Muscle layer of duodenum (tissue), 2 donors: ENCODE measurements around the gene UBE2V1.
"Not testable (repeated sequence)": the region's sequence is repeated elsewhere in the genome, so short reads cannot be mapped to it uniquely, and the experiment has no call there.

Experiments
- H3K27ac ChIP-seq: one replicate; pipeline ENCODE4 v1.7.0; 2013; ENCODE audit warnings: mild to moderate bottlenecking, low read length
- H3K27me3 ChIP-seq: one replicate; pipeline ENCODE4 v1.7.0; 2013; ENCODE audit warnings: low read depth, mild to moderate bottlenecking, control low read depth, low read length
- H3K36me3 ChIP-seq, 2 donors: one replicate each; pipeline ENCODE4 v1.7.0; 2013; ENCODE audit warnings: low read length in 2 of 2, control low read depth in 1 of 2, mild to moderate bottlenecking in 1 of 2; ENCODE audit not compliant: insufficient read depth in 2 of 2, control insufficient read depth in 1 of 2
- H3K4me1 ChIP-seq, 2 donors: one replicate each; pipeline ENCODE4 v1.7.0; 2013; ENCODE audit warnings: low read length in 2 of 2, mild to moderate bottlenecking in 2 of 2, control low read depth in 1 of 2, moderate library complexity in 1 of 2; ENCODE audit not compliant: insufficient read depth in 2 of 2, control insufficient read depth in 1 of 2
- H3K4me3 ChIP-seq, 2 donors: one replicate each; pipeline ENCODE4 v1.7.0; 2013; ENCODE audit warnings: low read length in 2 of 2, low read depth in 1 of 2, mild to moderate bottlenecking in 1 of 2
- H3K9me3 ChIP-seq, 2 donors: one replicate each; pipeline ENCODE4 v1.7.0; 2013; ENCODE audit warnings: low read length in 2 of 2, control low read depth in 1 of 2, mild to moderate bottlenecking in 1 of 2; ENCODE audit not compliant: control insufficient read depth in 1 of 2
- donor health status: healthy.

Gene UBE2V1

GRCh38 chr20:50135157-50135556 is 22.2 kb upstream of the UBE2V1 start:
- H3K27ac ChIP-seq, H3K27me3 ChIP-seq, H3K4me3 ChIP-seq, H3K9me3 ChIP-seq, H3K36me3 ChIP-seq: not testable (repeated sequence)
- H3K4me1 ChIP-seq: peaks cover 14 to 35% of the 10 kb centered on the region in 2 donors

GRCh38 chr20:50133474-50134217 is 20.7 kb upstream of the UBE2V1 start:
- H3K4me1 ChIP-seq: peaks cover 12 to 48% of the 10 kb centered on the region in 2 donors
- no peaks in the 10 kb centered on the region for H3K27me3 ChIP-seq
- no peak overlapping the region for H3K4me3 ChIP-seq
- H3K27ac ChIP-seq: no peak overlapping the region
- H3K36me3 ChIP-seq: peaks cover 12 to 16% of the 10 kb centered on the region in 2 donors
- H3K9me3 ChIP-seq: no peaks in the 10 kb centered on the region

- Histone ChIP-seq H3K4me1 (peaks cover 6 to 49% of the 10 kb centered on the region in 2 donors), H3K36me3 (peaks cover 18% of the 10 kb centered on the region in 2 donors), H3K27ac (no peak overlapping the region), H3K4me3 (no peak overlapping the region), H3K9me3 (no peaks in the 10 kb centered on the region), H3K27me3 (no peaks in the 10 kb centered on the region)
Observed at GRCh38 chr20:50133041-50133440, 20.1 kb upstream of the UBE2V1 start.

GRCh38 chr20:50130995-50131394 is 18.0 kb upstream of the UBE2V1 start:
- H3K27ac ChIP-seq: peak overlapping the region; percentile 42
- no peaks in the 10 kb centered on the region for H3K27me3 ChIP-seq
- peaks cover 33 to 34% of the 10 kb centered on the region in 2 donors for H3K36me3 ChIP-seq
- peaks cover 12 to 53% of the 10 kb centered on the region in 2 donors for H3K4me1 ChIP-seq
- no peaks in the 10 kb centered on the region for H3K9me3 ChIP-seq
- H3K4me3 ChIP-seq: peak overlapping the region; percentile 12 to 52

- H3K4me3 ChIP-seq: peak overlapping the region; percentile 12 to 52
- no peaks in the 10 kb centered on the region for H3K27me3 ChIP-seq
- peak overlapping the region; percentile 42 for H3K27ac ChIP-seq
- H3K9me3 ChIP-seq: no peaks in the 10 kb centered on the region
- peaks cover 12 to 53% of the 10 kb centered on the region in 2 donors for H3K4me1 ChIP-seq
- peaks cover 34 to 37% of the 10 kb centered on the region in 2 donors for H3K36me3 ChIP-seq
Observed at GRCh38 chr20:50130356-50130723, 17.4 kb upstream of the UBE2V1 start.

GRCh38 chr20:50129662-50130355 is 16.9 kb upstream of the UBE2V1 start:
- Histone ChIP-seq H3K4me1 (peaks cover 12 to 53% of the 10 kb centered on the region in 2 donors), H3K4me3 (peak overlapping the region; percentile 12 to 52), H3K27ac (peak overlapping the region; percentile 42), H3K36me3 (peaks cover 37 to 39% of the 10 kb centered on the region in 2 donors), H3K9me3 (no peaks in the 10 kb centered on the region), H3K27me3 (no peaks in the 10 kb centered on the region)

- H3K4me1 ChIP-seq: peaks cover 7 to 46% of the 10 kb centered on the region in 2 donors
- H3K27ac ChIP-seq: no peak overlapping the region
- H3K4me3 ChIP-seq: no peak overlapping the region
- no peaks in the 10 kb centered on the region for H3K9me3 ChIP-seq
- peaks cover 47 to 52% of the 10 kb centered on the region in 2 donors for H3K36me3 ChIP-seq
- H3K27me3 ChIP-seq: no peaks in the 10 kb centered on the region
Observed at GRCh38 chr20:50128520-50128905, 15.6 kb upstream of the UBE2V1 start.

- H3K9me3 ChIP-seq: no peaks in the 10 kb centered on the region
- no peak overlapping the region for H3K27ac ChIP-seq
- H3K27me3 ChIP-seq: no peaks in the 10 kb centered on the region
- H3K4me1 ChIP-seq: peaks cover 6 to 39% of the 10 kb centered on the region in 2 donors
- H3K4me3 ChIP-seq: no peak overlapping the region
- H3K36me3 ChIP-seq: peaks cover 49 to 56% of the 10 kb centered on the region in 2 donors
Observed at GRCh38 chr20:50127587-50128519, 14.9 kb upstream of the UBE2V1 start.

GRCh38 chr20:50126662-50127061 is 13.7 kb upstream of the UBE2V1 start:
- Histone ChIP-seq H3K9me3 (no peaks in the 10 kb centered on the region), H3K36me3 (peaks cover 49 to 56% of the 10 kb centered on the region in 2 donors), H3K27me3 (no peaks in the 10 kb centered on the region), H3K4me1 (peaks cover 6 to 32% of the 10 kb centered on the region in 2 donors), H3K27ac (peak overlapping the region; percentile 41), H3K4me3 (no peak overlapping the region)

- Histone ChIP-seq H3K4me3 (no peak overlapping the region), H3K4me1 (peaks cover 10 to 34% of the 10 kb centered on the region in 2 donors), H3K27ac (no peak overlapping the region), H3K36me3 (peaks cover 43 to 56% of the 10 kb centered on the region in 2 donors), H3K27me3 (no peaks in the 10 kb centered on the region), H3K9me3 (no peaks in the 10 kb centered on the region)
Observed at GRCh38 chr20:50125279-50125678, 12.3 kb upstream of the UBE2V1 start.

- Histone ChIP-seq H3K36me3 (peaks cover 43 to 56% of the 10 kb centered on the region in 2 donors), H3K27ac (no peak overlapping the region)
Observed at GRCh38 chr20:50124496-50124895, 11.5 kb upstream of the UBE2V1 start.

More at GRCh38 chr20:50124496-50124895, 11.5 kb upstream of the UBE2V1 start:
- H3K9me3 ChIP-seq: no peaks in the 10 kb centered on the region
- H3K27me3 ChIP-seq: no peaks in the 10 kb centered on the region
- peaks cover 10 to 28% of the 10 kb centered on the region in 2 donors for H3K4me1 ChIP-seq
- no peak overlapping the region for H3K4me3 ChIP-seq
